GM23338 (cell line): ENCODE measurements around the gene NCK2. TPM values are rescaled to one million over a fixed set of nuclear protein-coding genes. Genes with fewer than 3 reads are reported as not detected.

Experiments used
- ATAC-seq: fragments of 200-7000 bp; cut with Tn5 transposase; 3 replicates; pipeline ENCODE4 v1.9.1; 2020
- DNase-seq: peaks from one replicate; pipeline ENCODE4 v3.0.0-alpha.2; 2015; ENCODE audit warnings: low spot score
- H2AFZ ChIP-seq: fragments of 200-600 bp; sonication (generic); 2 replicates; pipeline ENCODE4 v1.8.0; 2016; ENCODE audit warnings: antibody characterized with exemption, mild to moderate bottlenecking, moderate library complexity
- H3F3A ChIP-seq: fragments of 200-600 bp; sonication (generic); replicated peaks from 2 replicates; pipeline ENCODE4 v1.8.0; 2017; ENCODE audit warnings: antibody characterized with exemption, mixed run types, low read depth
- H3K27ac ChIP-seq: fragments of 200-600 bp; sonication (generic); 2 replicates; pipeline ENCODE4 v1.6.1; 2016; ENCODE audit warnings: low read depth
- H3K27me3 ChIP-seq: fragments of 200-600 bp; sonication (generic); 2 replicates; pipeline ENCODE4 v1.8.0; 2016; ENCODE audit warnings: mild to moderate bottlenecking, mixed run types, moderate library complexity; ENCODE audit not compliant: insufficient read depth
- H3K36me3 ChIP-seq: fragments of 200-600 bp; sonication (generic); 2 replicates; pipeline ENCODE4 v1.8.0; 2016; ENCODE audit warnings: mild to moderate bottlenecking; ENCODE audit not compliant: insufficient read depth
- H3K4me1 ChIP-seq: fragments of 200-600 bp; sonication (generic); 2 replicates; pipeline ENCODE4 v1.8.0; 2016; ENCODE audit warnings: mild to moderate bottlenecking, moderate library complexity; ENCODE audit not compliant: insufficient read depth
- H3K4me2 ChIP-seq: fragments of 200-600 bp; sonication (generic); 2 replicates; pipeline ENCODE4 v1.7.1; 2017; ENCODE audit warnings: mixed run types
- H3K4me3 ChIP-seq: fragments of 200-600 bp; sonication (generic); 2 replicates; pipeline ENCODE4 v1.6.1; 2016; ENCODE audit warnings: mixed run types
- H3K79me2 ChIP-seq: fragments of 200-600 bp; sonication (generic); replicated peaks from 2 replicates; pipeline ENCODE4 v1.8.0; 2017; ENCODE audit warnings: mild to moderate bottlenecking; ENCODE audit not compliant: insufficient read depth
- H3K9me2 ChIP-seq: fragments of 200-600 bp; sonication (generic); 2 replicates; pipeline ENCODE4 v1.8.0; 2017; ENCODE audit not compliant: insufficient read depth
- H4K20me1 ChIP-seq: fragments of 200-600 bp; sonication (generic); replicated peaks from 2 replicates; pipeline ENCODE4 v1.8.0; 2017; ENCODE audit warnings: mild to moderate bottlenecking; ENCODE audit not compliant: insufficient read depth
- H3K27ac Mint-ChIP-seq: 2 replicates; pipeline ENCODE4 v1.8.0; 2020; ENCODE audit warnings: inconsistent platforms, mild to moderate bottlenecking, moderate library complexity, mixed read lengths
- H3K27me3 Mint-ChIP-seq: 3 replicates; pipeline ENCODE4 v1.8.0; 2022; ENCODE audit warnings: low read depth, mild to moderate bottlenecking, moderate library complexity, mixed read lengths, inconsistent platforms; ENCODE audit not compliant: insufficient read depth, poor library complexity
- H3K36me3 Mint-ChIP-seq: 3 replicates; pipeline ENCODE4 v1.8.0; 2021; ENCODE audit warnings: low read depth, mild to moderate bottlenecking, inconsistent platforms, moderate library complexity, mixed read lengths
- H3K4me1 Mint-ChIP-seq: 3 replicates; pipeline ENCODE4 v1.8.0; 2020; ENCODE audit warnings: mild to moderate bottlenecking, inconsistent platforms, mixed read lengths
- H3K4me3 Mint-ChIP-seq: 3 replicates; pipeline ENCODE4 v1.8.0; 2021; ENCODE audit warnings: moderate library complexity, mild to moderate bottlenecking, inconsistent platforms, mixed read lengths
- H3K9me3 Mint-ChIP-seq: 3 replicates; pipeline ENCODE4 v1.8.0; 2020; ENCODE audit warnings: moderate library complexity, mild to moderate bottlenecking, inconsistent platforms, mixed read lengths
- CREB1 ChIP-seq: fragments of 250-450 bp; sonication (Bioruptor Pico); IDR thresholded peaks from 2 replicates; pipeline ENCODE4 v1.5.0; 2020; ENCODE audit warnings: low read depth, mild to moderate bottlenecking, moderate library complexity
- CTCF ChIP-seq, 2 experiments: fragments of 200-600 bp in 1 of 2; sonication (generic) in 1 of 2; conservative IDR thresholded peaks; 2 replicates each; pipeline versions ENCODE4 v1.5.1 to v1.6.1; 2016 to 2017; ENCODE audit warnings: antibody characterized with exemption in 2 of 2, low read depth in 2 of 2, mild to moderate bottlenecking in 2 of 2, moderate library complexity in 1 of 2
- ETS1 ChIP-seq: IDR thresholded peaks from 2 replicates; pipeline ENCODE4 v1.6.1; 2016; ENCODE audit warnings: antibody characterized with exemption
- EZH2 ChIP-seq: fragments of 200-600 bp; sonication (generic); IDR thresholded peaks from one replicate; pipeline ENCODE4 v1.8.0; 2017; ENCODE audit warnings: antibody characterized with exemption, mild to moderate bottlenecking, low read depth; ENCODE audit not compliant: unreplicated experiment
- EZH2phosphoT487 ChIP-seq: fragments of 200-600 bp; sonication (generic); IDR thresholded peaks from one replicate; pipeline ENCODE4 v1.8.1; 2018; ENCODE audit warnings: antibody characterized with exemption; ENCODE audit not compliant: unreplicated experiment
- JUNB ChIP-seq: IDR thresholded peaks from one replicate; pipeline ENCODE4 v1.6.1; 2016; ENCODE audit warnings: antibody characterized with exemption; ENCODE audit not compliant: unreplicated experiment
- NANOG ChIP-seq: IDR thresholded peaks from 2 replicates; pipeline ENCODE4 v1.6.1; 2016; ENCODE audit warnings: antibody characterized with exemption, borderline replicate concordance
- POLR2AphosphoS5 ChIP-seq: IDR thresholded peaks from 2 replicates; pipeline ENCODE4 v1.6.1; 2016; ENCODE audit warnings: antibody characterized with exemption, low read depth
- REST ChIP-seq: IDR thresholded peaks from one replicate; pipeline ENCODE4 v1.6.1; 2018; ENCODE audit warnings: antibody characterized with exemption; ENCODE audit not compliant: unreplicated experiment
- STAT1 ChIP-seq: IDR thresholded peaks from one replicate; pipeline ENCODE4 v1.6.1; 2016; ENCODE audit warnings: antibody characterized with exemption; ENCODE audit not compliant: unreplicated experiment
- ZNF114 ChIP-seq: fragments of 250-450 bp; sonication (Bioruptor Pico); IDR thresholded peaks from 2 replicates; pipeline ENCODE4 v1.5.0; 2020; ENCODE audit warnings: mild to moderate bottlenecking, moderate library complexity
- ZNF331 ChIP-seq: fragments of 250-450 bp; sonication (Bioruptor Pico); IDR thresholded peaks from 2 replicates; pipeline ENCODE4 v1.5.0; 2020; ENCODE audit warnings: low read depth, mild to moderate bottlenecking, moderate library complexity
- ZNF462 ChIP-seq: fragments of 250-450 bp; sonication (Bioruptor Pico); IDR thresholded peaks from 2 replicates; pipeline ENCODE4 v1.5.0; 2020; ENCODE audit warnings: mild to moderate bottlenecking, moderate library complexity
- polyA plus RNA-seq: library from polyadenylated mRNA; unstranded; fragments of >200 nt; fragmentation: Nextera tagmentation; extraction: Ambion mirVana; gene quantifications from 2 replicates; pipeline ENCODE4 v1.2.1, GENCODE V29; 2016
- total RNA-seq: library from RNA; depleted of rRNA; stranded (reverse); fragments of >200 nt; shearing (Covaris generic); gene quantifications from 2 replicates; pipeline ENCODE4 v1.2.3, GENCODE V29; 2014

The NCK2 gene
- total and polyA plus RNA-seq, 2 experiments from 2014 or later, result 26.9 to 59.9 TPM

GRCh38 chr2:105712981-105713596, 31.6 kb upstream of the NCK2 start:
- H3K4me3 Mint-ChIP-seq, result no peak overlapping the region
- no peak for DNase-seq
- H3F3A ChIP-seq, result no peaks in the 10 kb centered on the region
- TF ChIP-seq NANOG (no peak), CREB1 (CRISPR knock-in tag) (no peak), ZNF462 (CRISPR knock-in tag) (no peak), JUNB (no peak), ZNF114 (CRISPR knock-in tag) (no peak), EZH2 (no peak), REST (no peak), EZH2phosphoT487 (no peak), POLR2AphosphoS5 (no peak), ZNF331 (CRISPR knock-in tag) (no peak), ETS1 (no peak), CTCF (conservative IDR thresholded peaks at IDR 0.05; ENCODE audit: low read depth in 2 of 2) (no peak), STAT1 (no peak)
- no peak for ATAC-seq
- H3K9me2 ChIP-seq, result 0 out of 2 replicates have a peak, but pooled peaks cover 2% of the 10 kb centered on the region
- H3K79me2 ChIP-seq, result no peaks in the 10 kb centered on the region
- H2AFZ ChIP-seq, result no peak overlapping the region
- no peak overlapping the region for H3K4me2 ChIP-seq
- H3K4me1 ChIP-seq, result no peaks in the 10 kb centered on the region
- no peaks in the 10 kb centered on the region for H3K9me3 Mint-ChIP-seq
- H4K20me1 ChIP-seq, result no peaks in the 10 kb centered on the region
- no peaks in the 10 kb centered on the region for H3K36me3 ChIP-seq
- H3K27me3 Mint-ChIP-seq, result peaks cover 5% of the 10 kb centered on the region
- no peak overlapping the region for H3K4me3 ChIP-seq
- H3K4me1 Mint-ChIP-seq, result peaks cover 9% of the 10 kb centered on the region; the same call in 2 of the 3 replicates
- no peaks in the 10 kb centered on the region for H3K36me3 Mint-ChIP-seq
- no peak overlapping the region for H3K27ac ChIP-seq
- no peak overlapping the region for H3K27ac Mint-ChIP-seq
- H3K27me3 ChIP-seq, result no peaks in the 10 kb centered on the region
